Spleen (tissue), 7 donors: ENCODE results near the gene CCDC170.
"Not testable (repeated sequence)": the region's sequence is repeated elsewhere in the genome, so short reads cannot be mapped to it uniquely, and the experiment has no call there.

Source experiments
- CTCF ChIP-seq, 11 experiments: fragments of 200-600 bp in 7 of 11; fragments of 450-650 bp in 4 of 11; sonication (generic) in 4 of 11; IDR thresholded peaks in 8 of 11; conservative IDR thresholded peaks in 3 of 11; 1 replicate in 7 of 11; 2 replicates in 4 of 11; pipeline versions ENCODE4 v1.4.0 to v1.8.0; 2016 to 2021; ENCODE audit warnings: antibody characterized with exemption in 11 of 11, inconsistent platforms in 4 of 11, mild to moderate bottlenecking in 1 of 11
- POLR2A ChIP-seq, 3 donors: fragments of 450-650 bp; IDR thresholded peaks; one replicate each; pipeline ENCODE4 v1.5.1; 2017; ENCODE audit warnings: antibody characterized with exemption in 3 of 3, mild to moderate bottlenecking in 1 of 3
- donor health status: DM: no; HTN: no; CAD: no; lungs with moderate emphysema.
- donor health status: DM: no; HTN: no; CAD: no.
- donor health status: DM: no; HTN: no; CAD: no.

GRCh38 chr6:151455751-151456398, 37.9 kb upstream of the CCDC170 start:
- TF ChIP-seq CTCF (IDR thresholded peaks at IDR 0.05 in 8 of 11, conservative IDR thresholded peaks at IDR 0.05 in 3 of 11); POLR2A (IDR thresholded peaks at IDR 0.05): not testable (repeated sequence)
